Measurements from ENCODE around the gene HDAC10.

The HDAC10 gene

DNA sequence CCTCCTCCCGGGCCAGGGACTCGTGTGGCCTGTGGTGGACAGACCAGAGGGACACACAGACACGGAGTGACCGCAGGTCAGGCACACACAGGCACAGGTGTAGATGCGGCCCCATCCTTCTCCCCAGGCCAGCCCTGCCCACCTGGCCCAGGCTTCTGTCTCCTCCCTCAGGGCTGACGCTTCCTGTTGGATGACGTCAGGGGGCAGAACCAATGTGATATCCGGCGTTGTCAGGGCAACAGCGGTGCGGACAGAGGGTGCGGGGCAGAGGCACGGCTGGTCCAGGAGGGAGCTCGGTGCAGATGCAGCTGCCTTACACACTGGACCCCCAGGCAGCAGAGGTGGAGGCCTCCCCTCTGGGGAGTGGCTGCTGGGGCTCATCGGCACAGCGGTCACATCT lies 3.3 kb downstream of the HDAC10 start:
- TF ChIP-seq, protein P1, sequence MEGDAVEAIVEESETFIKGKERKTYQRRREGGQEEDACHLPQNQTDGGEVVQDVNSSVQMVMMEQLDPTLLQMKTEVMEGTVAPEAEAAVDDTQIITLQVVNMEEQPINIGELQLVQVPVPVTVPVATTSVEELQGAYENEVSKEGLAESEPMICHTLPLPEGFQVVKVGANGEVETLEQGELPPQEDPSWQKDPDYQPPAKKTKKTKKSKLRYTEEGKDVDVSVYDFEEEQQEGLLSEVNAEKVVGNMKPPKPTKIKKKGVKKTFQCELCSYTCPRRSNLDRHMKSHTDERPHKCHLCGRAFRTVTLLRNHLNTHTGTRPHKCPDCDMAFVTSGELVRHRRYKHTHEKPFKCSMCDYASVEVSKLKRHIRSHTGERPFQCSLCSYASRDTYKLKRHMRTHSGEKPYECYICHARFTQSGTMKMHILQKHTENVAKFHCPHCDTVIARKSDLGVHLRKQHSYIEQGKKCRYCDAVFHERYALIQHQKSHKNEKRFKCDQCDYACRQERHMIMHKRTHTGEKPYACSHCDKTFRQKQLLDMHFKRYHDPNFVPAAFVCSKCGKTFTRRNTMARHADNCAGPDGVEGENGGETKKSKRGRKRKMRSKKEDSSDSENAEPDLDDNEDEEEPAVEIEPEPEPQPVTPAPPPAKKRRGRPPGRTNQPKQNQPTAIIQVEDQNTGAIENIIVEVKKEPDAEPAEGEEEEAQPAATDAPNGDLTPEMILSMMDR (IDR thresholded peaks at IDR 0.05) = no peak
- Mint-ChIP-seq H3K27ac (peak overlapping the region; percentile 88), H3K27me3 (ENCODE audit: low read depth, poor library complexity) (no peaks in the 10 kb centered on the region), H3K4me1 (peaks cover 42% of the 10 kb centered on the region), H3K4me3 (peak overlapping the region; percentile 52), H3K36me3 (ENCODE audit: low read depth) (no peaks in the 10 kb centered on the region), H3K9me3 (no peaks in the 10 kb centered on the region)
- peak; percentile 67 for DNase-seq

DNA sequence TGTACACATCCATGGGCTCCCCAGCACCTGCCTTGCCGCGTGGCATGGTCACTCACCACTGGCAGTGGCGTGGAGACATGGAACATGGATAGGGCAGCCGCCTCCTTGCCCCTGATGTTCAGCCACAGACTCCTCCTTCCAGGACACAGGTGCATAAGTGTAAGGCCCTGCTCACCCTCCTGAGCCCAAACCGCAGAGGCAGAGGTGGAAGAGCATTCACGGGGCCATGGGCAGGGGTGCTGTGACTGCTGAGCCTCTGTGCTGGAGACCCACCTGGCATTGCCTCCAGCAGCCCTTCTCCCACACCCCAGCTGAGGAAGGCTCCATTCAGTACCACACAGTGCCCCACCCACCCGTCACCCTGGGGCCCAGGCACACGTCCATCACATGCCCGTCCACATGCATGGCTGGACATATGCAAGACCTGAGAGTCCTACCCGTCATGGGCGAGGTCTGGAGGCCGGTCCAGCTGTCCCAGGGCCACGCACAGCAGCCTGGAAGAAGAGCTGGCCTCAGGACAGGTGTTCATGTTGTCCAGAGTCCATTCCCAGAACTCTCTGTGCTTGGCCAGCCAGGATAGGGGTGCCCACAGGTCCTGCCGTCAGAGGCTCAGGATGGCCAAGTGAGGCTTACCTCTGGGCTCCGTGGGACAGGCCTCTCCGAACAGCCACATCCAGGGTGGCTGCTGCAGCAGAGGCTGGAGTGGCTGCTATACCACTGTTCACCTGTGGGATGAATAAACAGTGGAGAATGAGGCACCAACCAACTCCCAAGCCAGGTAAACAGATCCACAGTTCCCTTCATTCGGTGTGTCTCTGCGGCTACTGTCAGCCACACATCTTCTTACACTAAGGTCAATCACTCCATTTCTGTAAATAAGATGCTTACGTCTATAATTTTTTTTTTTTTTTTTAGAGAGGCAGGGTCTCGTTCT lies 4.6 kb downstream of the HDAC10 start:
- Mint-ChIP-seq H3K27ac (peak overlapping the region; percentile 64), H3K4me3 (peak overlapping the region; percentile 96), H3K36me3 (ENCODE audit: low read depth) (no peaks in the 10 kb centered on the region), H3K27me3 (ENCODE audit: low read depth, poor library complexity) (peaks cover 4% of the 10 kb centered on the region), H3K9me3 (no peaks in the 10 kb centered on the region), H3K4me1 (peaks cover 55% of the 10 kb centered on the region)
- TF ChIP-seq, protein P1 (IDR thresholded peaks at IDR 0.05) = no peak
- no peak for DNase-seq

DNA sequence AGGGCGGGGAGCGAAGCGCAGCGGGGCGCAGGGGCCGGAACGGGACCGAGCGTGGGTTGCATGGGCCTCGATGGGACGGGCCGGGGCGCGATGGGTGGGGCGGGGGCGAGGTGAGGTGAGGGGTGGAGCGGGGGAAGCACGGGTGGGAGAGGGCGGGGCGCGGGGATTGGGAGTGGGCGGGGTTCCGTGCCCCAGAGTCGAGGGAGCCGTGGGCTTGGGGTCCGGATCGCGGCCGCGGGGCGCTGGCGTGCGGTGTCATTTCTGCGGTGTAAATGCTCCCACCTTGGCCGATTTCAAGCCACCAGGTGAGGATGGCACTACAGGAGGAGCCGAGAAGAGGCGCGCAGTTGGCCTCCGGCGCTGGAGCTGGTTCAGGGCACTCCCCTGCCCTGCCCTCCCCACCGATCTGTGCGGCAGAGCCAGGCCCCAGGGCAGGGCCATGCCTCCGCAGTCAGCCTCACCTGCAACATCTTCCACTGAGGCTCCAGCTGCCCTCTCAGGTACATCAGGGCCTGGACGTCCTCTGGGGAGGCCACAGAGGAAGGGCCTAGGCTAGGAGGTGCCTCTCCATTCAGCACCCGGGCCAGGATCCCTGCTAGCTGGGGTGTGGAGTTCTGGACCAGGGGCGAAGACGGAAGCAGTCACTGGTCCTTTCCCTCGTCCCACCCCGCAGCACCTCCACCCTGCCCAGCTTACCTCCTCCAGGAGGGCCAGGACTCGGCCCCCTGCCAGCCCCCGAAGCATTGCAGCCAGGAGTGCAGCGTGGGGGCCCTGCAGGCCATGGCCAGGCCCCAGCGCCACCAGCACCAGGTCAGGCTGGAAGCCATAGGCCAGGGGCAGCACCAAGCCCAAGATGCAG lies 5.6 kb downstream of the HDAC10 start:
- H3K27me3 Mint-ChIP-seq (ENCODE audit: low read depth, poor library complexity) = peaks cover 4% of the 10 kb centered on the region
- DNase-seq = no peak
- H3K27ac Mint-ChIP-seq = peak overlapping the region; percentile 99
- H3K4me1 Mint-ChIP-seq = peaks cover 62% of the 10 kb centered on the region
- H3K4me3 Mint-ChIP-seq = peak overlapping the region; percentile 96
- no peaks in the 10 kb centered on the region for H3K9me3 Mint-ChIP-seq
- TF ChIP-seq, protein P1 (IDR thresholded peaks at IDR 0.05) = no peak
- no peaks in the 10 kb centered on the region for H3K36me3 Mint-ChIP-seq (ENCODE audit: low read depth)

DNA sequence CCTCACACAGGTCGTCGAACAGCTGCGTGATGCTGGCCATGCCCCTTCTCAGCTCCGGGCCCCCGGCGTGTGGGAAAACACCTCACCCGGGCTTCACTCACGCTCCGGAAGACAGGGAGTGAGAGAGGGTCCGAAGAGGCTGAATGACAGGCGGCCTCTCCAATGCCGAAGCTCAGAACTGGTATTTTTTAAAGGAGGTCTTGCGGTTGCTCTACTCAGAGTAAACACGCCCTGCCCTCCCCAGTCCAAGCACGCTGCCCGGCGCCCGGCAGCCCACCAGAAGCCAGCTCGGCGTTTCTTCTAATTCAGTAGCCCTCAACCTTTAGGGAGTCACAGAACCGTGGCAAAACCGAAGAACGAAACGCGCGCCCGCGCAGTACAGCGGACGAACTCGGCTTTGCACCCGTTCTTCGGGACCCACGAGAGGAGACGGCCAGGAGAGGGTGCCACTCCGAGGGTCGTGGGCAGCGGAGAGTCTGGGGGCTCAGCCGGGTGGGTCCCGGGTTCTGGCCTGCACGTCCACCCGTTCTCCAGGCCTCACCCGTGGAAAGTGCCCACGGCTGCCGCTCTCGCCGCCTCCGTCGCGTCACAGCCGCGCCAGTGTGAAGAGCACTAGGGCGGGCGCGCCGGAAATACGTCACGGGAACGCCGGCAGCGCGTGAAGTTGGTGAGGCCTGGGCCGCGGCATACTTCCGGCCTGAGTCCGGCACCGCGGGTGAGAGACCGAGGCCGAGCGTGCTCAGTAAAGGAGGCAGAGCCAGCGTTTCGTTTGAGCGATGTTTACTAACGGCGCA lies 6.4 kb downstream of the HDAC10 start, which contains the start of gene TUBGCP6:
TUBGCP6 (minus strand) TSS at position 604 of the 794 bp plus-strand sequence; CDS start at position 40, 564 bp downstream.
- Mint-ChIP-seq H3K9me3 (no peaks in the 10 kb centered on the region), H3K27me3 (ENCODE audit: low read depth, poor library complexity) (peaks cover 4% of the 10 kb centered on the region), H3K27ac (peak within 1 kb of the TSS; percentile 99)

More for the DNA sequence above, 6.4 kb downstream of the HDAC10 start, which contains the start of gene TUBGCP6:
- H3K4me3 Mint-ChIP-seq = peak within 1 kb of the TSS; percentile 96
- H3K36me3 Mint-ChIP-seq (ENCODE audit: low read depth) = no peaks in the 10 kb centered on the region
- H3K4me1 Mint-ChIP-seq = peaks cover 55% of the 10 kb centered on the region
- TF ChIP-seq, protein P1 (IDR thresholded peaks at IDR 0.05) = no peak
- DNase-seq = peak; percentile 94
